Thyroid gland (tissue), 4 donors: ENCODE data around the gene SOX21.

ENCODE experiments used
- POLR2A ChIP-seq, 2 donors: fragments of 450-650 bp; IDR thresholded peaks; one replicate each; pipeline ENCODE4 v1.6.1; 2017; ENCODE audit warnings: antibody characterized with exemption in 2 of 2, mild to moderate bottlenecking in 2 of 2, moderate library complexity in 1 of 2
- TF ChIP-seq, protein P1 (sequence below), 6 experiments: fragments of 200-600 bp in 3 of 6; fragments of 450-650 bp in 3 of 6; sonication (generic) in 3 of 6; IDR thresholded peaks; one replicate each; pipeline ENCODE4 v1.5.1; 2016 to 2019; ENCODE audit warnings: antibody characterized with exemption in 6 of 6, mild to moderate bottlenecking in 2 of 6, inconsistent platforms in 1 of 6, moderate library complexity in 1 of 6

DNA sequence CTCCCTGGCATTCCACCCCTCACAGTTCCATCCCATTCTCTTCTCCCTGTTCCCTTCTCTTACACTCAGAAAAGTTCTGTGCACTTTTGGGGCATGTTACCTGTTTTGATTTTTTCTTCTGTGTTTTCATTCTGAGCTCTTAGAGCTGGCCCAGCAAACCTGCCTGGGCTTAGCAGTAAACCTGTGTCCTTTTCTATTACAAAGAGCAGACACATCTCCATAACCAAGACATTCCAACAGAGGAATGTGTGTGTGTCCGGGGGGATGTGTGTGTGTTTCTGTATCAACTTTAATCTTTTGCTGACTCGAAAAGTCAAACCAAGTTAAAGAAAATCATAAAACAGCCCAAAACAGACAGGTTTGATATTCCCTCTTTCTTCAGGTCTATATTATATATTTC lies 49.1 kb upstream of the SOX21 start:
- TF ChIP-seq, protein P1, sequence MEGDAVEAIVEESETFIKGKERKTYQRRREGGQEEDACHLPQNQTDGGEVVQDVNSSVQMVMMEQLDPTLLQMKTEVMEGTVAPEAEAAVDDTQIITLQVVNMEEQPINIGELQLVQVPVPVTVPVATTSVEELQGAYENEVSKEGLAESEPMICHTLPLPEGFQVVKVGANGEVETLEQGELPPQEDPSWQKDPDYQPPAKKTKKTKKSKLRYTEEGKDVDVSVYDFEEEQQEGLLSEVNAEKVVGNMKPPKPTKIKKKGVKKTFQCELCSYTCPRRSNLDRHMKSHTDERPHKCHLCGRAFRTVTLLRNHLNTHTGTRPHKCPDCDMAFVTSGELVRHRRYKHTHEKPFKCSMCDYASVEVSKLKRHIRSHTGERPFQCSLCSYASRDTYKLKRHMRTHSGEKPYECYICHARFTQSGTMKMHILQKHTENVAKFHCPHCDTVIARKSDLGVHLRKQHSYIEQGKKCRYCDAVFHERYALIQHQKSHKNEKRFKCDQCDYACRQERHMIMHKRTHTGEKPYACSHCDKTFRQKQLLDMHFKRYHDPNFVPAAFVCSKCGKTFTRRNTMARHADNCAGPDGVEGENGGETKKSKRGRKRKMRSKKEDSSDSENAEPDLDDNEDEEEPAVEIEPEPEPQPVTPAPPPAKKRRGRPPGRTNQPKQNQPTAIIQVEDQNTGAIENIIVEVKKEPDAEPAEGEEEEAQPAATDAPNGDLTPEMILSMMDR (IDR thresholded peaks at IDR 0.05), result no peak
- no peak for TF ChIP-seq POLR2A (IDR thresholded peaks at IDR 0.05)
